OCI-LY3 (cell line): Measurements from ENCODE around the gene ACSBG1.

Source experiments
- H2AFZ ChIP-seq: fragments of 200-600, 300-600 bp; shearing (Covaris generic); 2 replicates; pipeline ENCODE4 v1.6.0; 2014; ENCODE audit warnings: antibody characterized with exemption, low read depth, low read length
- H3K27ac ChIP-seq: fragments of 200-600, 300-600 bp; sonication (generic); 2 replicates; pipeline ENCODE4 v1.5.1; 2014; ENCODE audit warnings: mild to moderate bottlenecking, low read length, moderate library complexity, mixed read lengths
- H3K27me3 ChIP-seq: fragments of 200-600, 300-600 bp; sonication (generic); 2 replicates; pipeline ENCODE4 v1.6.1; 2014; ENCODE audit warnings: low read depth, low read length, mixed read lengths
- H3K36me3 ChIP-seq: fragments of 200-600, 300-600 bp; sonication (generic); replicated peaks from 2 replicates; pipeline ENCODE3; 2014; ENCODE audit warnings: low read depth, low read length, mixed read lengths
- H3K4me1 ChIP-seq: fragments of 300-600, 200-600 bp; sonication (generic); 2 replicates; pipeline ENCODE4 v1.6.1; 2014; ENCODE audit warnings: low read length, mixed read lengths
- H3K4me2 ChIP-seq: fragments of 200-600, 300-600 bp; sonication (generic); 2 replicates; pipeline ENCODE4 v1.6.1; 2014; ENCODE audit warnings: low read length, mixed read lengths
- H3K4me3 ChIP-seq: fragments of 300-600, 200-600 bp; sonication (generic); 2 replicates; pipeline ENCODE4 v1.5.1; 2014; ENCODE audit warnings: antibody characterized with exemption, mild to moderate bottlenecking, low read length, moderate library complexity
- H3K79me2 ChIP-seq: fragments of 300-600, 200-600 bp; shearing (Covaris generic); 2 replicates; pipeline ENCODE4 v1.6.1; 2014; ENCODE audit warnings: mild to moderate bottlenecking, low read length, mixed read lengths
- H3K9ac ChIP-seq: fragments of 300-600, 200-600 bp; shearing (Covaris generic); 2 replicates; pipeline ENCODE4 v1.6.0; 2014; ENCODE audit warnings: mild to moderate bottlenecking, low read length, moderate library complexity
- H3K9me3 ChIP-seq: fragments of 200-600, 300-600 bp; shearing (Covaris generic); 2 replicates; pipeline ENCODE4 v1.6.1; 2014; ENCODE audit warnings: low read length, mixed read lengths; ENCODE audit not compliant: insufficient read depth
- H4K20me1 ChIP-seq: fragments of 200-600, 300-600 bp; sonication (generic); 2 replicates; pipeline ENCODE4 v1.6.1; 2016; ENCODE audit warnings: low read length, mixed read lengths; ENCODE audit not compliant: insufficient read depth
- CTCF ChIP-seq: fragments of 200-600, 300-600 bp; sonication (generic); IDR thresholded peaks from 2 replicates; pipeline ENCODE4 v1.5.1; 2014; ENCODE audit warnings: antibody characterized with exemption, low read length, low read depth
- EZH2phosphoT487 ChIP-seq: fragments of 200-600 bp; shearing (Covaris generic); IDR thresholded peaks from 2 replicates; pipeline ENCODE4 v1.6.1; 2018; ENCODE audit warnings: antibody characterized with exemption, mixed run types, low read depth

ACSBG1 gene

DNA sequence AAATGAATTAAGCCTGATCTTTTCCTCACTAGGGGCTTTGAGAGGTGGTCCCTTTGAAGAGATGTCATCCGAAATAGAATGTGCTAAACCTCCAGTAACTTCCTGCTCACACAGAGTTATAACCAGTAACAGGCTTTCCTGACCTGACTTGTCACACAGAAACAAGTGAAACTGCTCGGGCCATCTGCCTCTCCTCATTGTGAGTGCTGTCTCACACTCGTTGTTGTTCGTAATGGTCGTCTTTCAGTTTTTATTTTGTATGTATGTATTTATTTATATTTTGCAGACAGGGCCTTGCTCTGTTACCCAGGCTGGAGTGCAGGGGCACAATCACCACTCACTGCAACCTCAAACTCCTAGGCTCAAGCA is 24.0 kb downstream of the ACSBG1 start:
- peaks cover 23% of the 10 kb centered on the region for H3K27me3 ChIP-seq
- H2AFZ ChIP-seq = no peak overlapping the region
- no peak for TF ChIP-seq EZH2phosphoT487
- no peak for TF ChIP-seq CTCF
- H3K9ac ChIP-seq = no peak overlapping the region
- H3K9me3 ChIP-seq = no peaks in the 10 kb centered on the region
- H3K79me2 ChIP-seq = no peaks in the 10 kb centered on the region
- H3K4me2 ChIP-seq = no peak overlapping the region
- no peaks in the 10 kb centered on the region for H3K4me1 ChIP-seq
- no peak overlapping the region for H3K4me3 ChIP-seq
- no peaks in the 10 kb centered on the region for H4K20me1 ChIP-seq
- H3K27ac ChIP-seq = no peak overlapping the region
- H3K36me3 ChIP-seq = no peaks in the 10 kb centered on the region

GRCh38 chr15:78209646-78210348 is 24.6 kb downstream of the ACSBG1 start:
- TF ChIP-seq EZH2phosphoT487 = no peak

GRCh38 chr15:78208887-78209645 is 25.3 kb downstream of the ACSBG1 start:
- Histone ChIP-seq H3K4me1 (no peaks in the 10 kb centered on the region), H3K4me2 (no peak overlapping the region), H2AFZ (no peak overlapping the region)

More at GRCh38 chr15:78209646-78210348, 24.6 kb downstream of the ACSBG1 start:
- Histone ChIP-seq H3K4me3 (no peak overlapping the region), H3K9ac (no peak overlapping the region), H3K9me3 (no peaks in the 10 kb centered on the region), H3K4me2 (no peak overlapping the region), H3K79me2 (no peaks in the 10 kb centered on the region), H2AFZ (no peak overlapping the region), H3K27ac (no peak overlapping the region), H3K4me1 (no peaks in the 10 kb centered on the region), H3K27me3 (peaks cover 23% of the 10 kb centered on the region), H3K36me3 (no peaks in the 10 kb centered on the region), H4K20me1 (no peaks in the 10 kb centered on the region)

GRCh38 chr15:78208341-78208844 is 26.0 kb downstream of the ACSBG1 start:
- H3K27me3 ChIP-seq = peaks cover 16% of the 10 kb centered on the region
- no peak overlapping the region for H3K27ac ChIP-seq
- TF ChIP-seq CTCF (no peak), EZH2phosphoT487 (no peak)
- H3K9ac ChIP-seq = no peak overlapping the region
- no peaks in the 10 kb centered on the region for H3K79me2 ChIP-seq
- H3K4me3 ChIP-seq = no peak overlapping the region
- no peaks in the 10 kb centered on the region for H3K4me1 ChIP-seq
- H2AFZ ChIP-seq = no peak overlapping the region
- H4K20me1 ChIP-seq = no peaks in the 10 kb centered on the region
- no peaks in the 10 kb centered on the region for H3K9me3 ChIP-seq
- no peak overlapping the region for H3K4me2 ChIP-seq
- no peaks in the 10 kb centered on the region for H3K36me3 ChIP-seq

More at GRCh38 chr15:78208887-78209645, 25.3 kb downstream of the ACSBG1 start:
- TF ChIP-seq CTCF (no peak), EZH2phosphoT487 (no peak)
- Histone ChIP-seq H3K9ac (no peak overlapping the region), H3K4me3 (no peak overlapping the region), H3K27ac (no peak overlapping the region), H3K27me3 (peaks cover 20% of the 10 kb centered on the region), H3K79me2 (no peaks in the 10 kb centered on the region), H4K20me1 (no peaks in the 10 kb centered on the region), H3K36me3 (no peaks in the 10 kb centered on the region), H3K9me3 (no peaks in the 10 kb centered on the region)
